Colon (tissue), 2 donors: ENCODE data around the gene HOXD1.

Experiments
- FAIRE-seq: peaks from 2 replicates; lab custom pipeline; 2012; peaks lifted over from hg19 to GRCh38; lab: Jason Lieb, UNC
- donor health status: control.
- donor health status: control.

Gene HOXD1

DNA sequence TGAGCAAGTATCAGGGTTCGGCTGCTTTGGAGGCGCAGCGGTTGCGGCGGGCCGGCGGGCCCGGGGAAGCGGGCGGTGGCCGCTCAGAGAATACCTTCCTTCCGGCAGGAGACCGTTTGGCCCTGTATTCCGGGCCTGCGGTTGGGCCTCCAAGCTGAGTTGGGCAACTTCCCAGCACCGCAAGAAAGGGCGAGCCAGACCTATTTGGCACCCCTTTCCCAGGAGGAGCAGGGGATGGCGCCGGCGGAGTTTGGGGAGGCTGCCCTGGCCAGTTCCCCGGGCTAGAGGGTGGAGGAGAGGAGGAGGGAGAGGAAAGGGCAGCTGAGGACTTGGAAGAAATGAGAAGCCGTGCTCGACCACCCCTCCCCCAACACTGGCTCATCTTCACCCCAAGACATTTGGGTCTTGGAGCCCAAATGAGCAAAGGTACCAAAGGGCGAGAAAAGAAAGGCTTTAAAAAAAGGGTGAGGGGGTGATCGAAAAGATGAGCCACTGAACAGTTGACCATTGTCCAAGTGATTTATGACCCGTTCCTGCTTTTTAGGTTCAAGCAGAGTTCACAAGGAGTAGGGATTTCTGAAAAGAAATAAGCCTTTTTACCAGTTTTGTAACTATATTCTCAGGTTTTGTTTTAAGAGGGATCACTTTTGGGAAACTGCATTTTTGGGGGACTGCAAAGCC is 23.0 kb upstream of the HOXD1 start:
- no peak for FAIRE-seq

- no peak for FAIRE-seq
These were observed 22.2 kb upstream of the HOXD1 start for GRCh38 chr2:176166272-176166671.

GRCh38 chr2:176167398-176167797 is 21.1 kb upstream of the HOXD1 start:
- FAIRE-seq, result no peak

- no peak for FAIRE-seq
These were observed 19.3 kb upstream of the HOXD1 start for GRCh38 chr2:176169181-176169580.

GRCh38 chr2:176169711-176170110 is 18.8 kb upstream of the HOXD1 start:
- FAIRE-seq, result no peak

GRCh38 chr2:176170602-176171305 is 17.7 kb upstream of the HOXD1 start:
- no peak for FAIRE-seq

GRCh38 chr2:176171351-176172006 is 17.0 kb upstream of the HOXD1 start:
- FAIRE-seq, result no peak

- FAIRE-seq, result no peak
These were observed 16.2 kb upstream of the HOXD1 start for GRCh38 chr2:176172007-176172894.

DNA sequence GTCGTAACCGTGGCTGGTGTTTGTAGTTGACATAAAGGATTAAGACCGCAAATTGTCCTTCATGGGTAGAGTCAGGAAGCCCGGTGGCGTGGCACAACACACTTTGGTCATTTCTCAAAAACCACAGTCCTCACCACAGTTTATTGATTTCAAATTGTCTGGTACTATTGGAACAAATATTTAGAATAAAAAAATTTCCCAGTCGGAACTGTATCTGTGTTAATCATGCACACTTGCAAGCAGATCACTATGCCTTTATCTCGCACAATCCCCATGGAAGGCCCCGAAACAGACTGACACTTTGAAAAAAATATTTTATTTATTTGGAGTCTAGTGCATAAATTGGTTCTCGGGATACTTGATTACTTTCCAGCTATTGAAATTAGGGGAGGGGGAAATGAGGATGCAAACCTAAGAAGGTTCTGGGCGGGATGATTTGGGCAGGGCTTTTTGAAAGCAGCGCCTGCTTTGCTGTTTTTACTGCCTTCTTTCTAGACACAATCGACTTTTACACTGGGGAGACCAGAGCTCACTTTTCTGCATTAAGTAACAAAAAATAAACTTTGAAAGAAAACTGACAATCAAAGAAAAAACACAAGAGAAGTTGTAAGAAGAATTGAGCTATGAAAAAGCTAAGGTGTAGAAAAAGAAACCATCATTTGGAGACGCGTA is 15.4 kb upstream of the HOXD1 start:
- no peak for FAIRE-seq

DNA sequence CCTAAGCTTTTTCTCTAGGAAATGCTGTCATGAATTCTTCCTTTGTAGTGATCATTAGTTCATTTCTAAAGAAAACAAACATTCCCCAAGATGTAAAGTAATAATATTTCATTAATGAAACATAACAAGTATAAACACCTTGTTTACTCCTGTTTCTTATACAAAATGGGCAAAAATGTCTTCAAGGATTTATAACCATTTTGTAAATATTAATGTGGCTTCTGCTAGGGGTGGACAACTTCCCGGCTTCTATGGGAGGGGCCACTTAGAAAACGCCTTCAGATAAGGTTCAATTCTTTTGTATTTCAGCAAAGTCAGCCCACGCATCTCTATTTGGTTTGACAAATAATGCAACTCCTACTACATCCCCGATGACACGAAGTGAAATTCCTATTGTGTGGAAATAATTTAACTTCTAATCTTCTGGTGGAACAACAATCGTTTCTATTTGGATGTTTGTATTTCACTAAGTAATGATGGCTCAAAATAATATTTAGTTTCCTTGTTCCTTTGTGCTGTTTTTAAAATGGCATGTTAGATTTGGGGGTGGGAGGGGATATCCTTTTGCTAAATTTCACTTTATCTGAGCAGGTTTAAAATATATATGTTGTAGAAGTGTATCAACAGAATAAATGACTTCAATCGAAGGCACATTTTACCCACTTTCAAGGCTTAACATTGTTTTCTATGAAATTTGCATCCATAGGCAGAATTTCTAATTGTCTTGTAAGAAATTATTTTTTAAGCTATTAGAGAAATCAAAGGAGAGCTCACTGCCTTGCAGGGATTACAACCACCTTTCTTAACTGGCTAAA is 14.7 kb upstream of the HOXD1 start:
- no peak for FAIRE-seq

GRCh38 chr2:176174382-176174823 is 14.1 kb upstream of the HOXD1 start:
- FAIRE-seq, result no peak

DNA sequence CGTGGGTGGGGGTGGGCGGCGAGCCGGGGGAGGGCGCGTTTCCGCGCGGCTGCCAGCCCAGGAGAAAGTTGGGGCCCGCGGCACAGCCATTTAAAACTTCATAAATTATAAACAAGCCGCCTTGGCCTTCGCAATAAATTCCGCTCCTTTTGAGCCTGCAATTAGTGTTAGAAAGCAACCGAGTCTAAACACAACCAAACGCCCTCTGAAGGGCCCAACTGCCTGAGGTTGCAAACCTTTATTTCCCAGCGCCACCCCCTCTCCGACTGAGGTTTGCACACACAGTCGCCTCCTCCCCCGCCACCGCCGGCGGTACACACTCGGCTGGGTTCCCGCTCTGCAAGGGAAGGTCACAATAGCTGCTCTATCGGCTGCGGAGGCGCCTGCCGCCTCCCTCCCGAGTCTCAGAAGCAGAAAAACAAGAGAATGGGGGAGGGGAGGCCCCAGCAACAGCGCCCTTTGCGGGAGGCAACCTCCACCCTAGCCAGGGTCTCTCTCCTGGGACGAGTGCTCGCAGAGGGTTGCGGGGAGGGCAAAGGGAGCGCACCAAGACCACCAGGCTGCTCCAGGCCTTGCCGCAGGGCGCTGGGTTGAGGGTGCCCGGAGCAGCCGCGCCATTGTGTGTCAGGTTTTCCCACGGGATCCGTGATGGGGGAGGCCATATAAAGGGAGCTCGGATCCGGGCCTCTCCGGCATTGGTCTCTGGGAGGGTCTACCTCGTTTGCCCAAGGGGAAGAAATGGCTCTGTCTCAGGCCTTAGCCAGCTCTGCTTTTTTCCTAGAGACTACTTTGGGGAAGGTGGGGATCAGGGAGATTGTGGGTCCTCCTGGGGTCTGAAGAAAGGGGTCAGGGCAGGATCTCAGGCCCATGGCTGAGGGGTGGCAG is 13.4 kb upstream of the HOXD1 start:
- no peak for FAIRE-seq

DNA sequence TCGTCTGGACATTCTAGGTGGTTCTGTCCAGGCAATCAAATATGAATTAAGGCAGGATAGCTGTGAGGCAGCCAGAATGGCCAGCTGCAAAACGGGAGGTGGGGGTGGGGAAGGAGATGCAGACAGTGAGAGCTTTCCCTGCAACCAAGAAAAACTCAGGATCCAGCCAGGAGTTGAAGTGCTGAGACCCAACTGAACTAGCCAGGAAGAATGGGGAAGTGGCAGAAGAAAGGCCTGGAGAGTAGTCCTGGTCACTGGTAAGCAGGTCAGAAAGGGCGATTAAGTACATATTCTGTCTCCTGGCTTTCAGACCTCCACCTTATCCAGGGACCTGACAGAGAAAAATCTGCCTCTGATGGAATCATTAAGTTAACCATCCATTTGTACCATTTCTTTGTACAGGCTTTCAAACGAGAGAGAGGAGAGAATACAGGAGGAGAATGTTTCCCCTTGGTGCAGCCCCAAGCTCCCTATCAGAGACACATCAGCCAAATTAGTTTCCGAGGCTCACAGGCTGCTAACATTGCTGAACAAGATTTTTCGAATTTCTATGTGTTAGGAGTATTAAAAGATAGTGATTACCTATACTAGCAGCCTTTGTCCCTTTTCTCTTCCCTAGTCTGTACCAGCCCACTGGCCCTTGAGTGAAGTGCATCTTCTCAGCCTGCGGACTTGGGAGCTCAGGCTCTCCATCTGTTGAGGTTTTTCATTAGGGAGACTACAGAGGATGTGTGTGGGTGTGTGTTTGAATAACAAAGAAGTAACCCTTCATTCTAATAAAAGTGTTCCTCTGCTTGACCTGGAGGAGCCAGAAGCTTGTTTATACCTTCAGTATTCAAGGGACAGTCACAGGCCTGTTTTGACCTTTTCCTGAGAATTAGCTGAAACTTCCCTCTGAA is 12.5 kb upstream of the HOXD1 start:
- no peak for FAIRE-seq

DNA sequence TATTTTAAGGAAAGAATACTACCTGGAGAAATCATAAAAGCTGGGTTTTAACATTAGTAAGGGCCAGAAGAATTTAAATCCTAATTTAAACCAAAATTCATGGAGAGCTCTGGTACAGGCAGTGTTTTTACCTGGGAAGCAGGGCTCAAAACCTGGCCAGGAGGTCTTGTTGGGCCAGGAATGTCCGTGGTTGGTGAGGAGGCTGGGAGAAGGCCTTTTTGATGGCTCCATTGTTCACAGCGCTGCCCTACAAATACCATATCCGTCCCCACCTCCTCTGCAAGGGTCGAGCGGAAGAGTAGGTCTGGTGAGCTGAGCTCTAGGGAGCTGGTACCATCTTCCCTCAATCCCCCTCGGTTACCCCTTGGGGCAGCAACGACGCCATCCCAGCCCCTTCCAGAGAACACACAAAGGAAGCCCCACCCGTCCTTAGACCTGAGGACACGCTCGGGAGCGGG is 10.9 kb upstream of the HOXD1 start:
- FAIRE-seq, result no peak

DNA sequence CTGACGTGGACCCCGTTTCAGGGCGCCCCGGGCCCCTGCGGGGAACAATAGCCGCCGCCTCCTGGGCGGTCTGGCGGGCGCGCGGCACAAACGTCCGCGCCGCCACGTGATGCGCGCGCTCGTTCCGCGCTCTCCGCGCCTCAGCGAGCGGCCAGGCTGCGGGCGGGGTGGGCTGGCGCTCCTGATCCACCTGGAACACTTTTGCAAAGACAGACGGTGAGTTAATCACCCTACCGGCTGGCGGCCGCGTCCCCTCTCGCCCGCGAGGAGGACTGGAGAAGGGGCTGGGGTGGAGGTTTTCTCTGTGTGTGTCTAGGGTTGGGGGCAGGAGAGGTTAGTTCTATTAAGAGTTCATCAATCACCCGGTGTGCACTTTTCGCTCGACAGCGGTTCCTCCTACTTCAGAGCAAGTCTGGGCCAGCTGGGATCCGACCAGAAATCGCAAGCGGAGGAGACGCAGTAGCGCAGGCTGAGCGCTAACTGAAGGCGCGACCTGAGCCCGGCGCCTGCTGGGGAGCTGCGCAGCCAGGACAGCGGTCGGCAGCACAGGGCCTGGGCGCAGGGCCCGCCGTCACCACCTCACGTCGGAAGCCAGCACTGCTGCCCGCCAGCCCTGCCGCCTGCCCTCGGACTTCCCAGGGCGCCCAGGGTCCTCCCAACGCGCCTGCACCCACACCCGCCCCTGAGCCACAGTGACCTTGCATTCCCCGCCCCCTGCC is 10.3 kb upstream of the HOXD1 start:
- no peak for FAIRE-seq

DNA sequence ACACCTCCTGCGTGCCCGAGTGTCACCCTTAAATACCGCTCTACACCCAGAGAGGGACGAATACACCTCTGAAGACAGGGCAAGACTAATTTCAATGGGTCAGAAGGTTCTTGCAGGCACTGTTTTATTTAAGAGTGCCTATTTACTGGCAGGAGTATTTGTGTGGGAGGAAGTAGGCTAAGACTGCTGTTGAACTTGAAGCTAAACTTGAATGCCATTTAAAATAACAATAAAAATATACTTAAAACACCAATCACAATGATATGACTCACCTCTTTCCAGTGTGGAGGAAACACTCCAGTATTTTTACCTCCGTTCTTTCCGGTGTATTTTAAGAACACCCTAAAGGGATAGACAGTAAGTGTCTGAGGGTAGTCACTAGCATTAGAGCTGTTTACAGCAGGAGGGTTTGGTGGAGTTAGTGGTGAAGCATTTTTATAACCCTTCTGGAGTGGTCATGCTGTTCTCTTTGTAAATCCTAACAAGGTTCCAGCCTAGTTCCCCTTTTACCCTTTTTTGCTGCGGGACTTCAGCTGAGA is 9.6 kb upstream of the HOXD1 start:
- FAIRE-seq, result no peak

- no peak for FAIRE-seq
These were observed 6.9 kb upstream of the HOXD1 start for GRCh38 chr2:176181551-176181950.

- no peak for FAIRE-seq
These were observed 5.8 kb upstream of the HOXD1 start for GRCh38 chr2:176182671-176183070.
